HG03571 (cell line): ENCODE data around the gene WDR1.

ENCODE experiments used
- ATAC-seq: cut with Tn5 transposase; IDR thresholded peaks from one replicate; pipeline ENCODE4 v1.9.1; 2021; ENCODE audit not compliant: unreplicated experiment

Gene WDR1

GRCh38 chr4:10116569-10117358 is at the start of gene WDR1:
TSS of gene WDR1 (minus strand) at chr4:10116799. CDS start at chr4:10116666, 133 bp downstream.
- peak; percentile 92 for ATAC-seq

- ATAC-seq: no peak
Measured at GRCh38 chr4:10164877-10165283, 48.3 kb upstream of the WDR1 start.

- no peak for ATAC-seq
Measured at GRCh38 chr4:10163296-10163695, 46.7 kb upstream of the WDR1 start.

GRCh38 chr4:10162341-10163000 is 45.9 kb upstream of the WDR1 start:
- ATAC-seq: no peak

- no peak for ATAC-seq
Measured at GRCh38 chr4:10161840-10162239, 45.2 kb upstream of the WDR1 start.

GRCh38 chr4:10161146-10161545 is 44.5 kb upstream of the WDR1 start:
- no peak for ATAC-seq

- ATAC-seq: no peak
Measured at GRCh38 chr4:10160281-10160856, 43.8 kb upstream of the WDR1 start.

- ATAC-seq: no peak
Measured at GRCh38 chr4:10159671-10160070, 43.1 kb upstream of the WDR1 start.

- no peak for ATAC-seq
Measured at GRCh38 chr4:10158333-10158942, 41.8 kb upstream of the WDR1 start.

- ATAC-seq: no peak
Measured at GRCh38 chr4:10157478-10158332, 41.1 kb upstream of the WDR1 start.

GRCh38 chr4:10154241-10154640 is 37.6 kb upstream of the WDR1 start:
- no peak for ATAC-seq

GRCh38 chr4:10153161-10153560 is 36.6 kb upstream of the WDR1 start:
- ATAC-seq: no peak

- peak; percentile 74 for ATAC-seq
Measured at GRCh38 chr4:10151182-10151581, 34.6 kb upstream of the WDR1 start.

- no peak for ATAC-seq
Measured at GRCh38 chr4:10144966-10145365, 28.4 kb upstream of the WDR1 start.

- no peak for ATAC-seq
Measured at GRCh38 chr4:10144479-10144878, 27.9 kb upstream of the WDR1 start.

- no peak for ATAC-seq
Measured at GRCh38 chr4:10143171-10143570, 26.6 kb upstream of the WDR1 start.

GRCh38 chr4:10140866-10141759 is 24.5 kb upstream of the WDR1 start:
- no peak for ATAC-seq

- no peak for ATAC-seq
Measured at GRCh38 chr4:10139518-10139917, 22.9 kb upstream of the WDR1 start.

GRCh38 chr4:10135260-10135659 is 18.7 kb upstream of the WDR1 start:
- no peak for ATAC-seq

- ATAC-seq: no peak
Measured at GRCh38 chr4:10134141-10134540, 17.5 kb upstream of the WDR1 start.
